ENCODE data around the gene DNAL1. TPM values are rescaled to one million over a fixed set of nuclear protein-coding genes. Genes with fewer than 3 reads are reported as not detected.
A peak's percentile ranks its signal among the peaks of the same experiment; 100 is the strongest.

DNAL1 gene
- total and polyA plus RNA-seq, 2 of the 13 experiments (the other 11 are each of a cell fraction or from before 2014, with no cell fraction given): 1.4 to 13.3 TPM

- TF ChIP-seq LCORL (IDR thresholded peaks at IDR 0.05) (no peak), LCORL (CRISPR knock-in tag; IDR thresholded peaks at IDR 0.05) (0 out of 2 replicates have a peak, but pooled peaks have one; percentile 23), ASH2L (IDR thresholded peaks at IDR 0.05; ENCODE audit: insufficient read length, low read depth, low read length) (peak; percentile 7), CREBL2 (CRISPR knock-in tag; IDR thresholded peaks at IDR 0.05; ENCODE audit: borderline replicate concordance) (no peak), FOXP4 (CRISPR knock-in tag; IDR thresholded peaks at IDR 0.05) (peak; percentile 9; the same call in 1 of the 2 replicates), ZNF740 (CRISPR knock-in tag; IDR thresholded peaks at IDR 0.05) (no peak), ATF6 (CRISPR knock-in tag; conservative IDR thresholded peaks at IDR 0.05) (no peak), ZNF556 (CRISPR knock-in tag; IDR thresholded peaks at IDR 0.05; ENCODE audit: borderline replicate concordance) (0 out of 2 replicates have a peak, but pooled peaks have one; percentile 4), BATF2 (CRISPR knock-in tag; IDR thresholded peaks at IDR 0.05) (no peak), MYPOP (CRISPR knock-in tag; IDR thresholded peaks at IDR 0.05) (0 out of 2 replicates have a peak, but pooled peaks have one; percentile 17), ZNF362 (CRISPR knock-in tag; IDR thresholded peaks at IDR 0.05; ENCODE audit: borderline replicate concordance) (0 out of 2 replicates have a peak, but pooled peaks have one; percentile 7), NFKB2 (CRISPR knock-in tag; IDR thresholded peaks at IDR 0.05; ENCODE audit: borderline replicate concordance) (0 out of 2 replicates have a peak, but pooled peaks have one; percentile 8)
Observed at GRCh38 chr14:73613046-73613383, 31.8 kb upstream of the DNAL1 start (continued).

Data from HepG2 (cell line).